Testis (tissue), 3 donors: ENCODE data around the gene ERN2. TPM values are rescaled to one million over a fixed set of nuclear protein-coding genes. Genes with fewer than 3 reads are reported as not detected.
A peak's percentile ranks its signal among the peaks of the same experiment; 100 is the strongest.

Experiments
- DNase-seq: peaks from one replicate; pipeline ENCODE4 v3.0.0-alpha.2; 2019
- H3K27ac ChIP-seq, 2 donors: fragments of 200-600 bp; sonication (generic); one replicate each; pipeline ENCODE4 v1.5.1; 2019
- H3K27me3 ChIP-seq: fragments of 200-600 bp; sonication (generic); one replicate; pipeline ENCODE4 v1.5.1; 2019
- H3K36me3 ChIP-seq: fragments of 200-600 bp; sonication (generic); one replicate; pipeline ENCODE4 v1.5.1; 2017; ENCODE audit warnings: low read depth; ENCODE audit errors: missing control alignments
- H3K4me1 ChIP-seq: fragments of 200-600 bp; sonication (generic); one replicate; pipeline ENCODE4 v1.5.1; 2019
- H3K4me3 ChIP-seq, 2 donors: fragments of 200-600 bp; sonication (generic); one replicate each; pipeline ENCODE4 v1.5.1; 2017 to 2019
- H3K9me3 ChIP-seq: fragments of 200-600 bp; sonication (generic); one replicate; pipeline ENCODE4 v1.5.1; 2017
- POLR2A ChIP-seq: fragments of 450-650 bp; IDR thresholded peaks from one replicate; pipeline ENCODE4 v1.6.1; 2017; ENCODE audit warnings: antibody characterized with exemption, mild to moderate bottlenecking, moderate library complexity
- WGBS, 2 donors: methylation state at CpG; one replicate each; pipeline ENCODE4 v1.1.5; 2018; 5-methylcytosine and 5-hydroxymethylcytosine counted together
- intact Hi-C: fragments of 100-400 bp; cut with DNase I; formaldehyde crosslinking; loops from one replicate; pipeline ENCODE4 v1.15.1; 2023; ENCODE audit warnings: low total_unique reads
- polyA plus RNA-seq: library from polyadenylated mRNA; stranded (reverse); fragments of 350-450 nt; fragmentation: Illumina TruSeq; extraction: RNeasy Lipid Tissue Mini Kit (QIAGEN cat#74804); gene quantifications from one replicate; pipeline ENCODE4 v1.2.3, GENCODE V29; 2014; ENCODE audit warnings: low read depth, low replicate concordance; ENCODE audit not compliant: insufficient read depth
- total RNA-seq, 2 donors: library from RNA; depleted of rRNA; stranded (reverse); fragments of >200 nt; gene quantifications; one replicate each; pipeline ENCODE4 v1.2.3, GENCODE V29; 2016
- TF ChIP-seq, protein P1 (sequence below), 3 experiments: fragments of 450-650 bp in 2 of 3; fragments of 200-600 bp in 1 of 3; sonication (generic) in 1 of 3; IDR thresholded peaks; one replicate each; pipeline ENCODE4 v1.5.1; 2016 to 2019; ENCODE audit warnings: antibody characterized with exemption in 3 of 3, mild to moderate bottlenecking in 2 of 3, moderate library complexity in 1 of 3

ERN2 gene
- total and polyA plus RNA-seq, 3 donors from 2014 or later, result 0.32 to 0.94 (median 0.37) TPM

DNA sequence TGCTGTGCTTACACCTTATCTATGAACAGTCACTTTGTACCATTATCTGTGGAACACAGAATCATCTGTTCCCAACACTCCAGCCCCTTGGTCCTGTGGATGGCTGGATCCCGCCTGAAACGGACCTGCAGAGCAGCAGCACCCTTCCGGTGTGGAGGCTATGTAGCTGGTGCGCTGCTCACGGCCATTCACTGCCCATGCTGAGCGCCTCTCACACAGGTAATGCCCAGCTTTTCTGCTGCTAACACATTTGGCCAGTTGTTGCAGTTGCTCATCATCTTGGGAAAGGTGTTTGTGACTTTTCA lies 45.7 kb downstream of the ERN2 start:
- H3K36me3 ChIP-seq, result no peaks in the 10 kb centered on the region
- peak; percentile 40 for DNase-seq
- intact Hi-C loops, result no loop called here
- H3K27me3 ChIP-seq, result no peaks in the 10 kb centered on the region
- 63 to 75% methylated on average over 6 of the region's 6 CpGs for WGBS, 2 donors
- H3K27ac ChIP-seq, result peak overlapping the region in 1 of 2 donors; percentile 25
- H3K4me1 ChIP-seq, result no peaks in the 10 kb centered on the region
- no peak overlapping the region for H3K4me3 ChIP-seq
- H3K9me3 ChIP-seq, result no peaks in the 10 kb centered on the region
- no peak for TF ChIP-seq POLR2A
- TF ChIP-seq, protein P1, sequence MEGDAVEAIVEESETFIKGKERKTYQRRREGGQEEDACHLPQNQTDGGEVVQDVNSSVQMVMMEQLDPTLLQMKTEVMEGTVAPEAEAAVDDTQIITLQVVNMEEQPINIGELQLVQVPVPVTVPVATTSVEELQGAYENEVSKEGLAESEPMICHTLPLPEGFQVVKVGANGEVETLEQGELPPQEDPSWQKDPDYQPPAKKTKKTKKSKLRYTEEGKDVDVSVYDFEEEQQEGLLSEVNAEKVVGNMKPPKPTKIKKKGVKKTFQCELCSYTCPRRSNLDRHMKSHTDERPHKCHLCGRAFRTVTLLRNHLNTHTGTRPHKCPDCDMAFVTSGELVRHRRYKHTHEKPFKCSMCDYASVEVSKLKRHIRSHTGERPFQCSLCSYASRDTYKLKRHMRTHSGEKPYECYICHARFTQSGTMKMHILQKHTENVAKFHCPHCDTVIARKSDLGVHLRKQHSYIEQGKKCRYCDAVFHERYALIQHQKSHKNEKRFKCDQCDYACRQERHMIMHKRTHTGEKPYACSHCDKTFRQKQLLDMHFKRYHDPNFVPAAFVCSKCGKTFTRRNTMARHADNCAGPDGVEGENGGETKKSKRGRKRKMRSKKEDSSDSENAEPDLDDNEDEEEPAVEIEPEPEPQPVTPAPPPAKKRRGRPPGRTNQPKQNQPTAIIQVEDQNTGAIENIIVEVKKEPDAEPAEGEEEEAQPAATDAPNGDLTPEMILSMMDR (IDR thresholded peaks at IDR 0.05), result no peak

DNA sequence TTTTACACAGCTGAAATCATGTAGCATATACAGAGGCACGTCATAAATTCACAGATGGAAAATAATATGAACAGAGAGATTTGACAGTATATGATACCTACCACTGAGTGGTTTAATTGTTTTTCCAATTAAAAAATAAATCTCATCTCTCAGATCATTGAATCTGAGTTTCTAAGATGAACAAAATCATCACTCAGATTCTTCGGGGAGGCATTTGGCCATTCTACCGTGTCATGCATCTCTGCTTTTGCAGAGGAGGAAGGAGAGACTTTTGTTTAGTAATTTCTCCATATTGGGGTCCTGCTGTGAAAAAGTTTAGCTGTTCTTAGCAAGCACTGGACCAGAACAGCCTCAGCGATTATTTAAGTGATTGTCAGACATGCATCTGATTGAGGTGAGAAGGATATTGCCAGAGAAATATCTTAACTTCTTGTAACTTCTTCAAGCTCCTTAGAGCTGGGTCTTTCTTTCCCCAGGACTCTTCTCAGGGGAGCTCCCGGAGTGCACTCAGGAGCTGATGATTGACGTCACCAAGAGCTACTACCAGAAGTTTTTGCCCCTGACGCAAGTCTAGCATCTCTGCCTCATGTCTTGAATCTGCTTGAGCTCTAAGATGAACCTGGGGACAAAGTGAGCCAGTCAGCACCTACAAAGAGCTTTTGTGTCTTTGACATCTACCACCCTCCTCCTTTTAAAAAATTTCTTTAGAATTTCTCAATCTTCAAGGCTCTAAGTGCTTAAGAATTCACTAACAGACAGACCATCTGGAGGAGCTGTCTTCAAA lies 46.3 kb downstream of the ERN2 start:
- Histone ChIP-seq H3K4me3 (no peak overlapping the region), H3K9me3 (no peaks in the 10 kb centered on the region), H3K36me3 (no peaks in the 10 kb centered on the region), H3K27ac (peak overlapping the region in 1 of 2 donors; percentile 25), H3K27me3 (no peaks in the 10 kb centered on the region), H3K4me1 (no peaks in the 10 kb centered on the region)
- 79 to 83% methylated on average over 7 of the region's 7 CpGs for WGBS, 2 donors
- no peak for DNase-seq
- TF ChIP-seq POLR2A, result no peak
- TF ChIP-seq, protein P1 (IDR thresholded peaks at IDR 0.05), result no peak
- intact Hi-C loops, result no loop called here

DNA sequence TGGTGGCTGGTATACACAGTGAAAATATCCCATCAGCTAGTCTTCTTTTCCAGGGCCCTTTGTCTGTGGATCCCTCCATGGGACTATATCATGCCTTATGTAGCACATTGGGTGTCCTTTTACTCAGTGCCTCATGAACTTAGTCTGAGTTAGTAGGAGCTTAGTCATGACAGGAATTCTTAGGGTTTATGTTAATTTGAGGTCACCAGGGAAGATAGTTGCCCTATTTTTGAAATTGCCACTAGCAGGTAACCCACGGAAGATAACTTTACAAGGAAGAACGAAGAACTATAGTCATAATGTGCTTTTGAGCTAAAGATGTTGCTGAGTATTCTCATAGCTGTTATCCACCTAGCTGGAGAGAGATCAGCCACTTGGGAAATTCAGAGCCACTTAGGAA lies 49.1 kb downstream of the ERN2 start:
- Histone ChIP-seq H3K4me1 (no peaks in the 10 kb centered on the region), H3K4me3 (no peak overlapping the region), H3K27ac (no peak overlapping the region), H3K36me3 (no peaks in the 10 kb centered on the region), H3K27me3 (no peaks in the 10 kb centered on the region), H3K9me3 (no peaks in the 10 kb centered on the region)
- no peak for TF ChIP-seq POLR2A
- TF ChIP-seq, protein P1 (IDR thresholded peaks at IDR 0.05), result no peak
- DNase-seq, result no peak
- 91 to 93% methylated on average over 2 of the region's 2 CpGs for WGBS, 2 donors
- intact Hi-C loops, result no loop called here

DNA sequence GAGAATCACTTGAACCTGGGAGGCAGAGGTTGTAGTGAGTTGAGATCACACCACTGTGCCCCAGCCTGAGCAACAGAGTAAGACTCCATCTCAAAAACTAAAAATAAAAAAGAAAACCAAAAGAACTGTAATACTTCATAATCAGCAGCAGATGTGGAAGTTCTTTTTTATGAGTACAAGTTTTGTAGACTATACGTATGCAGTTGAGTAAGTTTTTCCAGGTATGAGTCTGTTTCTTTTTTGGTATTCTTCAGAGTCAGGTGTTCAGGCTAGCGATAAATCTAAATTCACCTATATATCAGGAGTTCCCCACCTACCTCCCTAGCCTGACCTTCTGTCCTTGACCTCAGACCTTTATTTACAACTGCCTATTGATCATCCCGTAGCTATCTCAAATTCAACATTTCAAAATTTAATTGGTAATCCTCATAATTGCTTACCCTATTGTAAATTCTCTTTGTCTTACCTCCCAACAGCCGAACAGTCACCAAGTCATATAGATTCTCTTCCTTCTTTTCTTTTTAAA lies 61.0 kb downstream of the ERN2 start:
- no peaks in the 10 kb centered on the region for H3K36me3 ChIP-seq
- intact Hi-C loops, result no loop called here
- 93 to 96% methylated on average over 4 of the region's 4 CpGs for WGBS, 2 donors

More for the DNA sequence above, 61.0 kb downstream of the ERN2 start:
- Histone ChIP-seq H3K27ac (peak overlapping the region; percentile 43 to 48), H3K4me3 (no peak overlapping the region), H3K27me3 (no peaks in the 10 kb centered on the region), H3K9me3 (no peaks in the 10 kb centered on the region), H3K4me1 (peaks cover 8% of the 10 kb centered on the region)
- no peak for TF ChIP-seq POLR2A
- TF ChIP-seq, protein P1 (IDR thresholded peaks at IDR 0.05), result no peak
- no peak for DNase-seq
